ENCODE measurements around the gene ELP4.

The ELP4 gene

GRCh38 chr11:31499576-31500178 is 9.9 kb upstream of the ELP4 start:
- Histone ChIP-seq H2BK5ac (ENCODE audit: low read length) (no peak overlapping the region), H3K27ac (replicated peaks; ENCODE audit: low read length) (no peak overlapping the region)

DNA sequence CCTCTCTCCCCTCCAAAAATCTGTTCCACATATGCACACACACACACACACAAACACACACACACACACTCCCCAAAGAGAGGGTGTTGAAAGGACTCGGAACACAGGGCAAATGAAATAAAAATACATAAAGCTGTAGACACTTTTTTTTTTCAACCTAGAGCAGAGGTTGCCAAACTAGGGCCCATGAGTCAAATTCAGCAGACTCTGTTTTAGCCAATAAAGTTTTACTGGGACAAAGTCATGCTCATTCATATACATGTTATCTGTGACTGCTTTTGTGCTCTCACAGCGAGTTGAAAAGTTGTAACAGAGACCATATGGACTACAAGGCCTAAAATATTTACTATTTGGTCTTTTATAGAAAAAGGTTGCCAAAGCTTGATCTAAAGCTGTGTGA is 9.0 kb upstream of the ELP4 start:
- H2BK5ac ChIP-seq (ENCODE audit: low read length), result no peak overlapping the region
- H3K9ac ChIP-seq (ENCODE audit: low read depth, low read length, poor library complexity), result no peak overlapping the region
- H3K36me3 ChIP-seq (replicated peaks in 1 of 2; ENCODE audit: control insufficient read depth in 2 of 2, insufficient read depth in 2 of 2, low read length in 2 of 2), result peaks cover 0 to 41% of the 10 kb centered on the region in 2 donors
- H3K18ac ChIP-seq (ENCODE audit: low read length), result no peak overlapping the region
- H2BK15ac ChIP-seq (ENCODE audit: low read length), result no peak overlapping the region
- H3K79me1 ChIP-seq (ENCODE audit: low read depth, low read length), result peaks cover 2% of the 10 kb centered on the region
- H3K27me3 ChIP-seq (ENCODE audit: control insufficient read depth in 3 of 3, insufficient read depth in 3 of 3, low read depth in 1 of 3, low read length in 3 of 3), result no peaks in the 10 kb centered on the region
- no peak overlapping the region for H2AFZ ChIP-seq (ENCODE audit: low read length)
- no peak overlapping the region for H2BK12ac ChIP-seq (ENCODE audit: low read length)
- no peak overlapping the region for H4K8ac ChIP-seq (ENCODE audit: low read depth, low read length)
- no peaks in the 10 kb centered on the region for H3K4me1 ChIP-seq (ENCODE audit: control insufficient read depth in 2 of 2, insufficient read depth in 1 of 2, low read depth in 1 of 2, low read length in 2 of 2)
- H3K4me3 ChIP-seq (ENCODE audit: low read length in 2 of 2), result no peak overlapping the region
- no peak overlapping the region for H3K4ac ChIP-seq (ENCODE audit: low read length)
- no peak for DNase-seq (ENCODE audit: low spot score)
- H4K91ac ChIP-seq (ENCODE audit: low read depth, low read length, poor library complexity), result no peak overlapping the region
- peaks cover 0 to 12% of the 10 kb centered on the region in 2 donors for H3K9me3 ChIP-seq (replicated peaks in 1 of 2; ENCODE audit: control insufficient read depth in 2 of 2, insufficient read depth in 1 of 2, low read depth in 1 of 2, low read length in 2 of 2)
- H3K23ac ChIP-seq (ENCODE audit: low read depth, low read length, poor library complexity), result no peak overlapping the region
- no CpG with 5 or more reads among the region's 2 CpGs for WGBS, 2 donors (ENCODE audit: extremely low coverage in 2 of 2, insufficient read length in 2 of 2, insufficient replicate concordance in 1 of 2)
- H2AK5ac ChIP-seq (ENCODE audit: low read depth, low read length), result no peak overlapping the region
- no peak overlapping the region for H3K27ac ChIP-seq (replicated peaks; ENCODE audit: low read length)
- no peak overlapping the region for H3K4me2 ChIP-seq (ENCODE audit: insufficient read depth, low read length, poor library complexity, severe bottlenecking)
- no peak overlapping the region for H2BK120ac ChIP-seq (ENCODE audit: low read depth, low read length)
- no peak overlapping the region for H3K14ac ChIP-seq (ENCODE audit: low read length)

More at GRCh38 chr11:31499576-31500178, 9.9 kb upstream of the ELP4 start:
- Histone ChIP-seq H3K36me3 (replicated peaks in 1 of 2; ENCODE audit: control insufficient read depth in 2 of 2, insufficient read depth in 2 of 2, low read length in 2 of 2) (peaks cover 0 to 39% of the 10 kb centered on the region in 2 donors), H3K79me1 (ENCODE audit: low read depth, low read length) (no peaks in the 10 kb centered on the region), H3K4me2 (ENCODE audit: insufficient read depth, low read length, poor library complexity, severe bottlenecking) (no peak overlapping the region), H2BK15ac (ENCODE audit: low read length) (no peak overlapping the region), H3K14ac (ENCODE audit: low read length) (no peak overlapping the region), H4K91ac (ENCODE audit: low read depth, low read length, poor library complexity) (no peak overlapping the region), H2BK12ac (ENCODE audit: low read length) (no peak overlapping the region), H3K4me1 (ENCODE audit: control insufficient read depth in 2 of 2, insufficient read depth in 1 of 2, low read depth in 1 of 2, low read length in 2 of 2) (no peaks in the 10 kb centered on the region), H3K4me3 (ENCODE audit: low read length in 2 of 2) (no peak overlapping the region), H2AFZ (ENCODE audit: low read length) (no peak overlapping the region), H2AK5ac (ENCODE audit: low read depth, low read length) (no peak overlapping the region), H2BK120ac (ENCODE audit: low read depth, low read length) (no peak overlapping the region), H3K9me3 (replicated peaks in 1 of 2; ENCODE audit: control insufficient read depth in 2 of 2, insufficient read depth in 1 of 2, low read depth in 1 of 2, low read length in 2 of 2) (peaks cover 0 to 20% of the 10 kb centered on the region in 2 donors), H3K23ac (ENCODE audit: low read depth, low read length, poor library complexity) (no peak overlapping the region), H3K27me3 (ENCODE audit: control insufficient read depth in 3 of 3, insufficient read depth in 3 of 3, low read depth in 1 of 3, low read length in 3 of 3) (no peaks in the 10 kb centered on the region), H3K9ac (ENCODE audit: low read depth, low read length, poor library complexity) (no peak overlapping the region), H4K8ac (ENCODE audit: low read depth, low read length) (no peak overlapping the region), H3K18ac (ENCODE audit: low read length) (no peak overlapping the region), H3K4ac (ENCODE audit: low read length) (no peak overlapping the region)
- no CpG with 5 or more reads among the region's 3 CpGs for WGBS, 2 donors (ENCODE audit: extremely low coverage in 2 of 2, insufficient read length in 2 of 2, insufficient replicate concordance in 1 of 2)
- no peak for DNase-seq (ENCODE audit: low spot score)

DNA sequence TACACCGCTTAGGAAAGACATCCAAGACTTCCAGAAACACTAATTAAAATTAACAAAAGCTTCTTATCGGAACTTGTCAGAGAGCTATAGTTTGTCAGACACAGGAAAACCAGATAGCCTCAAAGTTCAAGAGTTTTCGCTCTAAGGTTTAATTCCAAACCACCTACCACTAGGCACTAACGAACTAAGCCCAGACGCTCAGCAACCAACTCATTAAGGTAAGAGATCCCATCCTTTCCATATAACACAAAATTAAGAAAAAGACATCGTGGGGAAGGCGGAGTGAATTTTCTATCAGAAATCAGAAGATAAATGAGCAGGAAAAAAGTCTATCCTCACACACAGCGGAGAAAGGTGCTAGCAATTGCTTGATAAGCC is 527 bp upstream of the ELP4 start:
- H3K36me3 ChIP-seq (replicated peaks in 1 of 2; ENCODE audit: control insufficient read depth in 2 of 2, insufficient read depth in 2 of 2, low read length in 2 of 2), result peaks cover 0 to 26% of the 10 kb centered on the region in 2 donors
- no peak overlapping the region for H2AK5ac ChIP-seq (ENCODE audit: low read depth, low read length)
- no CpG with 5 or more reads among the region's 8 CpGs for WGBS, 2 donors (ENCODE audit: extremely low coverage in 2 of 2, insufficient read length in 2 of 2, insufficient replicate concordance in 1 of 2)
- H3K9me3 ChIP-seq (replicated peaks in 1 of 2; ENCODE audit: control insufficient read depth in 2 of 2, insufficient read depth in 1 of 2, low read depth in 1 of 2, low read length in 2 of 2), result peaks cover 0 to 4% of the 10 kb centered on the region in 2 donors
- H2BK120ac ChIP-seq (ENCODE audit: low read depth, low read length), result no peak overlapping the region
- no peak overlapping the region for H2BK5ac ChIP-seq (ENCODE audit: low read length)
- no peak overlapping the region for H3K14ac ChIP-seq (ENCODE audit: low read length)
- H3K4ac ChIP-seq (ENCODE audit: low read length), result no peak overlapping the region
- no peak overlapping the region for H3K27ac ChIP-seq (replicated peaks; ENCODE audit: low read length)
- H2BK15ac ChIP-seq (ENCODE audit: low read length), result no peak overlapping the region
- no peak overlapping the region for H2BK12ac ChIP-seq (ENCODE audit: low read length)
- peak overlapping the region; percentile 54 for H3K4me2 ChIP-seq (ENCODE audit: insufficient read depth, low read length, poor library complexity, severe bottlenecking)
- no peak overlapping the region for H3K9ac ChIP-seq (ENCODE audit: low read depth, low read length, poor library complexity)
- H3K4me3 ChIP-seq (ENCODE audit: low read length in 2 of 2), result peak overlapping the region; percentile 66 to 86
- H3K23ac ChIP-seq (ENCODE audit: low read depth, low read length, poor library complexity), result no peak overlapping the region
- no peak overlapping the region for H3K18ac ChIP-seq (ENCODE audit: low read length)
- no peak overlapping the region for H4K91ac ChIP-seq (ENCODE audit: low read depth, low read length, poor library complexity)
- H3K4me1 ChIP-seq (ENCODE audit: control insufficient read depth in 2 of 2, insufficient read depth in 1 of 2, low read depth in 1 of 2, low read length in 2 of 2), result no peaks in the 10 kb centered on the region
- DNase-seq (ENCODE audit: low spot score), result peak; percentile 17
- peak overlapping the region; percentile 86 for H2AFZ ChIP-seq (ENCODE audit: low read length)
- no peaks in the 10 kb centered on the region for H3K27me3 ChIP-seq (ENCODE audit: control insufficient read depth in 3 of 3, insufficient read depth in 3 of 3, low read depth in 1 of 3, low read length in 3 of 3)
- H3K79me1 ChIP-seq (ENCODE audit: low read depth, low read length), result peaks cover 4% of the 10 kb centered on the region
- no peak overlapping the region for H4K8ac ChIP-seq (ENCODE audit: low read depth, low read length)

GRCh38 chr11:31512117-31512516 is 2.5 kb downstream of the ELP4 start:
- Histone ChIP-seq H4K91ac (ENCODE audit: low read depth, low read length, poor library complexity) (no peak overlapping the region), H3K4me1 (ENCODE audit: control insufficient read depth in 2 of 2, insufficient read depth in 1 of 2, low read depth in 1 of 2, low read length in 2 of 2) (peaks cover 0 to 3% of the 10 kb centered on the region in 2 donors)

More at GRCh38 chr11:31512117-31512516, 2.5 kb downstream of the ELP4 start:
- Histone ChIP-seq H3K27me3 (ENCODE audit: control insufficient read depth in 3 of 3, insufficient read depth in 3 of 3, low read depth in 1 of 3, low read length in 3 of 3) (no peaks in the 10 kb centered on the region), H3K4me3 (ENCODE audit: low read length in 2 of 2) (no peak overlapping the region), H3K23ac (ENCODE audit: low read depth, low read length, poor library complexity) (no peak overlapping the region), H2BK15ac (ENCODE audit: low read length) (no peak overlapping the region), H2BK12ac (ENCODE audit: low read length) (no peak overlapping the region), H3K9me3 (replicated peaks in 1 of 2; ENCODE audit: control insufficient read depth in 2 of 2, insufficient read depth in 1 of 2, low read depth in 1 of 2, low read length in 2 of 2) (no peaks in the 10 kb centered on the region), H2AFZ (ENCODE audit: low read length) (no peak overlapping the region), H2AK5ac (ENCODE audit: low read depth, low read length) (no peak overlapping the region), H2BK5ac (ENCODE audit: low read length) (no peak overlapping the region), H3K36me3 (replicated peaks in 1 of 2; ENCODE audit: control insufficient read depth in 2 of 2, insufficient read depth in 2 of 2, low read length in 2 of 2) (peaks cover 0 to 3% of the 10 kb centered on the region in 2 donors), H3K9ac (ENCODE audit: low read depth, low read length, poor library complexity) (no peak overlapping the region), H3K4me2 (ENCODE audit: insufficient read depth, low read length, poor library complexity, severe bottlenecking) (no peak overlapping the region), H3K18ac (ENCODE audit: low read length) (no peak overlapping the region), H4K8ac (ENCODE audit: low read depth, low read length) (no peak overlapping the region), H3K79me1 (ENCODE audit: low read depth, low read length) (peaks cover under 1% of the 10 kb centered on the region), H2BK120ac (ENCODE audit: low read depth, low read length) (no peak overlapping the region), H3K4ac (ENCODE audit: low read length) (no peak overlapping the region), H3K14ac (ENCODE audit: low read length) (no peak overlapping the region), H3K27ac (replicated peaks; ENCODE audit: low read length) (no peak overlapping the region)
- WGBS, 2 donors (ENCODE audit: extremely low coverage in 2 of 2, insufficient read length in 2 of 2, insufficient replicate concordance in 1 of 2), result 100% methylated on average over 1 of the region's 6 CpGs; no CpG with 5 or more reads in 1 of the 2 donors
- no peak for DNase-seq (ENCODE audit: low spot score)
